GM21367 (cell line): ENCODE results near the gene COL27A1.

Experiments
- ATAC-seq: cut with Tn5 transposase; IDR thresholded peaks from one replicate; pipeline ENCODE4 v1.9.1; 2021; ENCODE audit not compliant: unreplicated experiment

The COL27A1 gene

GRCh38 chr9:114166103-114166470 lies 10.8 kb downstream of the COL27A1 start:
- no peak for ATAC-seq

GRCh38 chr9:114166614-114167572 lies 11.6 kb downstream of the COL27A1 start:
- ATAC-seq = no peak

- no peak for ATAC-seq
Measured at GRCh38 chr9:114167591-114168091, 12.3 kb downstream of the COL27A1 start.

- ATAC-seq = no peak
Measured at GRCh38 chr9:114168281-114169028, 13.1 kb downstream of the COL27A1 start.

GRCh38 chr9:114169029-114169951 lies 14.0 kb downstream of the COL27A1 start:
- ATAC-seq = no peak

- ATAC-seq = no peak
Measured at GRCh38 chr9:114169952-114170770, 14.8 kb downstream of the COL27A1 start.

GRCh38 chr9:114170771-114171461 lies 15.6 kb downstream of the COL27A1 start:
- no peak for ATAC-seq

GRCh38 chr9:114171500-114171899 lies 16.2 kb downstream of the COL27A1 start:
- no peak for ATAC-seq

GRCh38 chr9:114172981-114173833 lies 17.9 kb downstream of the COL27A1 start:
- ATAC-seq = no peak

GRCh38 chr9:114174557-114174875 lies 19.2 kb downstream of the COL27A1 start:
- ATAC-seq = no peak

GRCh38 chr9:114174876-114175771 lies 19.8 kb downstream of the COL27A1 start:
- ATAC-seq = no peak

GRCh38 chr9:114176624-114177291 lies 21.4 kb downstream of the COL27A1 start:
- ATAC-seq = no peak

- ATAC-seq = no peak
Measured at GRCh38 chr9:114177423-114178064, 22.2 kb downstream of the COL27A1 start.

- ATAC-seq = no peak
Measured at GRCh38 chr9:114178076-114178475, 22.7 kb downstream of the COL27A1 start.

GRCh38 chr9:114178756-114179450 lies 23.6 kb downstream of the COL27A1 start:
- no peak for ATAC-seq

- ATAC-seq = no peak
Measured at GRCh38 chr9:114179516-114179915, 24.2 kb downstream of the COL27A1 start.
